GM20000 (cell line): Measurements from ENCODE around the gene IL16.
A peak's percentile ranks its signal among the peaks of the same experiment; 100 is the strongest.

Experiments used
- DNase-seq: peaks from one replicate; pipeline ENCODE4 v3.0.0; 2012; ENCODE audit warnings: low spot score
- TF ChIP-seq, protein P1 (sequence below): IDR thresholded peaks from 2 replicates; pipeline ENCODE4 v1.5.1; 2012; ENCODE audit warnings: mild to moderate bottlenecking, control low read depth; ENCODE audit errors: extremely low read depth, missing control alignments

IL16 gene

GRCh38 chr15:81265256-81265943 lies 68.7 kb downstream of the IL16 start:
- peak; percentile 31 for DNase-seq
- TF ChIP-seq, protein P1, sequence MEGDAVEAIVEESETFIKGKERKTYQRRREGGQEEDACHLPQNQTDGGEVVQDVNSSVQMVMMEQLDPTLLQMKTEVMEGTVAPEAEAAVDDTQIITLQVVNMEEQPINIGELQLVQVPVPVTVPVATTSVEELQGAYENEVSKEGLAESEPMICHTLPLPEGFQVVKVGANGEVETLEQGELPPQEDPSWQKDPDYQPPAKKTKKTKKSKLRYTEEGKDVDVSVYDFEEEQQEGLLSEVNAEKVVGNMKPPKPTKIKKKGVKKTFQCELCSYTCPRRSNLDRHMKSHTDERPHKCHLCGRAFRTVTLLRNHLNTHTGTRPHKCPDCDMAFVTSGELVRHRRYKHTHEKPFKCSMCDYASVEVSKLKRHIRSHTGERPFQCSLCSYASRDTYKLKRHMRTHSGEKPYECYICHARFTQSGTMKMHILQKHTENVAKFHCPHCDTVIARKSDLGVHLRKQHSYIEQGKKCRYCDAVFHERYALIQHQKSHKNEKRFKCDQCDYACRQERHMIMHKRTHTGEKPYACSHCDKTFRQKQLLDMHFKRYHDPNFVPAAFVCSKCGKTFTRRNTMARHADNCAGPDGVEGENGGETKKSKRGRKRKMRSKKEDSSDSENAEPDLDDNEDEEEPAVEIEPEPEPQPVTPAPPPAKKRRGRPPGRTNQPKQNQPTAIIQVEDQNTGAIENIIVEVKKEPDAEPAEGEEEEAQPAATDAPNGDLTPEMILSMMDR = no peak

- TF ChIP-seq, protein P1 = peak; percentile 92
- DNase-seq = peak; percentile 76
Measured at GRCh38 chr15:81265944-81266775, 69.5 kb downstream of the IL16 start.

DNA sequence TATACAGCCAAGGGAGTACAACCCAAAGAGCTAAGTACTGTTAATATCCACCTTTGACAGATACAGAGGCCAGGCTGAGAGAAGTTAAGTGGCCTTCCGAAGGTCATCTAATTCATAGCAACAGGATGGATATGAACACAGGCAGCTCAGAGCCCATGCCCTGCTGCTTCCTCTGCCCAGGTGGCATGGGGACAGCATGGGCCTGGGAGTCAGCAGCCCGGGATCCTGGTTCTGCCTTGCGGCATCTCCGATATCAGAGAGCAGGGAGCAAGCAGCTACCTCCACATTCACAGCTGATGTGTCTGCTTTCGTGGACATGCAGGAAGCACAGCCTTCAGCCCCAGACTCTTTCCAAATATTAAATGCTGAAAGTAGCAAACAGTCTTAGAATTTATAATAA lies 71.7 kb downstream of the IL16 start:
- DNase-seq = no peak
- TF ChIP-seq, protein P1 = no peak

DNA sequence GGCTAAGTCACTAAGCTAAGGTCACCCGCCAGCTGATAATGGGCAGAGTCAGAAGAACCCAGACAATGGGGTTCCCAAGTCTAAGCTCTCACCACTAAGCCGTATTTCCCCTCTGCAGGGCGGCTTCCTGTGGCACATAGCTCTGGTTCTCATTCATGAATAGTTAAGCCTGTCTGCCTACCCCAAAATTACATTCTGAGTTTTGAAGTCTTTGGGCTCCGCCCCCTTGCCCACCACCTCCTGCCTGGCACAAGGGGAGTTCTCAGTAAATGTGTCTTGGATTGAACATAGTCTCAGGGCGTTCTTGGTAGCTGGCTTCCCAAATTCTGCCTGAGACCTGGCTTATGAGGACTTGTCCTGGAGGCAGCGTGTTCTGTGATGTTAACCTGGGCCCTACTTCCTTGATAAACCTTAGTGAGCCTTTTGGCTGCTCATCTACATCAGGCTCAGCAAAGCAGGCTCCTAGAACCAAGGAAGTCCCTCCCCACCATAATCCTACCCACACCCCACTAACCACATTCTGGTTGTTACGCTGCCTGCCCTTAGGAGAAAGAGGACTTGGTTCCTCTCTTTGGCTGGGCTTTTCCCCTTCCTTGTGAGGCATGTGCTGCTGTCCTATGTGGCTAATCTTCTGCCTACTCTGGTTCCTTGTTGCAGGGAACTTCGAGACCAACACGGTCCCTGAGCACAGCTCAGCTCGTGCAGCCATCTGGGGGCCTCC lies 72.4 kb downstream of the IL16 start:
- TF ChIP-seq, protein P1 = no peak
- no peak for DNase-seq

GRCh38 chr15:81270188-81270587 lies 73.5 kb downstream of the IL16 start:
- TF ChIP-seq, protein P1 = no peak
- no peak for DNase-seq

- DNase-seq = no peak
- TF ChIP-seq, protein P1 = no peak
Measured at GRCh38 chr15:81270781-81271491, 74.3 kb downstream of the IL16 start.
